ENCODE results near the gene RAPGEF6. TPM values are rescaled to one million over a fixed set of nuclear protein-coding genes. Genes with fewer than 3 reads are reported as not detected.

Gene RAPGEF6
- total and polyA plus RNA-seq, 2 of the 4 experiments (the other 2 are of a cell fraction) = 5.8 to 18.8 TPM

DNA sequence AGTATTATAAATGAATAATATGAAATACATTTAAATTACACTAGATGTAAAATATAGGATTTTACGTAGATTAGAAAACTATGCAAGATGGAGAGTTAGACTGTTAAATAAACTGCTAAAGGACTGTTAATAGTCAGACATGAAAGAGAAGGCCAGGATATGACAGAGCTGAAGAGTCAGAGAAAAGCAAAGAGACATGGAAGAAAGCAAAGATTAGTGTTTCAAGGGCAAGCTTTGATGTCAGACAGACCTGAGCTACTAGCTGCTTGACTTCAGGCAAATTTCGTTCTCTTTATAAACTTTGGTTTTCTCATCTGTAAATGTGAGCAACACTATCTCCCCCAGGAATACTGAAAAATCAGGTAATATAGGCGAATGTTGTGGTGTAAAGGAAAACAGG, 161.3 kb downstream of the RAPGEF6 start:
- Histone ChIP-seq H2BK5ac (ENCODE audit: low read depth, low read length, poor library complexity, severe bottlenecking) (no peak overlapping the region), H2AK5ac (ENCODE audit: low read depth, low read length) (no peak overlapping the region), H2BK120ac (ENCODE audit: low read depth, low read length) (no peak overlapping the region), H4K8ac (ENCODE audit: low read depth in 2 of 2, low read length in 2 of 2) (no peak overlapping the region), H3K9ac (ENCODE audit: low read depth, low read length) (no peak overlapping the region), H3K79me1 (ENCODE audit: low read depth in 1 of 2, low read length in 2 of 2) (peaks cover 0 to 11% of the 10 kb centered on the region in 2 experiments; a peak in 3 of 4 replicates), H3K56ac (ENCODE audit: extremely low read depth, insufficient read depth, low read length) (no peak overlapping the region), H3K4ac (ENCODE audit: low read depth, low read length) (no peak overlapping the region), H3K27ac (ENCODE audit: insufficient read depth, low read length) (no peak overlapping the region), H3K9me3 (ENCODE audit: control insufficient read depth, insufficient read depth, low read length) (no peaks in the 10 kb centered on the region), H3K18ac (ENCODE audit: low read depth, low read length) (no peak overlapping the region), H3K4me2 (ENCODE audit: low read depth, low read length) (no peak overlapping the region), H3K36me3 (ENCODE audit: control insufficient read depth, insufficient read depth, low read length) (peaks cover 2% of the 10 kb centered on the region), H2AFZ (replicated peaks; ENCODE audit: low read length, poor library complexity) (no peak overlapping the region), H3K4me1 (ENCODE audit: control insufficient read depth, insufficient read depth, low read length) (no peaks in the 10 kb centered on the region), H4K20me1 (ENCODE audit: insufficient read depth, low read length) (no peaks in the 10 kb centered on the region), H3K27me3 (ENCODE audit: control insufficient read depth, insufficient read depth, low read length) (no peaks in the 10 kb centered on the region), H3K9me1 (ENCODE audit: insufficient read depth, low read length) (no peaks in the 10 kb centered on the region), H4K91ac (ENCODE audit: insufficient read depth, low read depth, low read length) (no peak overlapping the region), H3K4me3 (ENCODE audit: insufficient read depth, low read depth, low read length) (no peak overlapping the region), H2BK20ac (ENCODE audit: low read depth, low read length) (no peak overlapping the region), H4K5ac (ENCODE audit: low read depth, low read length) (no peak overlapping the region), H2BK15ac (ENCODE audit: low read depth, low read length) (no peak overlapping the region), H3K14ac (replicated peaks; ENCODE audit: low read depth, low read length) (no peak overlapping the region), H2AK9ac (replicated peaks; ENCODE audit: low read depth, low read length, poor library complexity) (no peak overlapping the region), H3K23ac (ENCODE audit: low read depth, low read length) (no peak overlapping the region)
- ChIA-PET POLR2A (ENCODE audit: unreplicated experiment) (no interaction called here), CTCF (no interaction called here)
- ATAC-seq (ENCODE audit: low read depth) = no peak
- no peak for DNase-seq
- WGBS, 2 experiments (ENCODE audit: extremely low coverage in 2 of 2, insufficient read length in 1 of 2) = no CpG with 5 or more reads among the region's 3 CpGs
- intact Hi-C loops (cut with micrococcal nuclease) (no loop called here), in situ Hi-C loops (cut with MboI; ENCODE audit: low sequenced_read_pairs) (no loop called here), dilution Hi-C loops (cut with HindIII; ENCODE audit: low sequenced_read_pairs, unreplicated experiment) (no loop called here)
- no TSS peak for BruUV-seq (replicated peaks)
- TF ChIP-seq ELK1 (IDR thresholded peaks at IDR 0.05; ENCODE audit: borderline replicate concordance, low read depth, low read length) (no peak), BHLHE40 (IDR thresholded peaks at IDR 0.05; ENCODE audit: low read depth, low read length) (no peak), RAD21 (IDR thresholded peaks at IDR 0.05; ENCODE audit: low read length) (no peak), FOS (IDR thresholded peaks at IDR 0.05; ENCODE audit: low read depth, low read length) (no peak), SMC3 (IDR thresholded peaks at IDR 0.05; ENCODE audit: low read depth, low read length) (no peak), CEBPB (IDR thresholded peaks at IDR 0.05; ENCODE audit: low read depth, low read length) (no peak), POLR2A (IDR thresholded peaks at IDR 0.05; ENCODE audit: low read depth, low read length) (no peak), RCOR1 (IDR thresholded peaks at IDR 0.05; ENCODE audit: insufficient replicate concordance, low read length) (no peak), RFX5 (IDR thresholded peaks at IDR 0.05; ENCODE audit: low read depth, low read length) (no peak), NFE2L2 (IDR thresholded peaks at IDR 0.05; ENCODE audit: low read depth, low read length) (no peak), MAFK (IDR thresholded peaks at IDR 0.05; ENCODE audit: low read depth, low read length) (no peak), MAZ (IDR thresholded peaks at IDR 0.05; ENCODE audit: borderline replicate concordance, low read depth, low read length) (no peak), MXI1 (IDR thresholded peaks at IDR 0.05; ENCODE audit: borderline replicate concordance, low read depth, low read length) (no peak), CHD1 (IDR thresholded peaks at IDR 0.05; ENCODE audit: low read depth, low read length) (no peak)
- TF ChIP-seq, protein P1, sequence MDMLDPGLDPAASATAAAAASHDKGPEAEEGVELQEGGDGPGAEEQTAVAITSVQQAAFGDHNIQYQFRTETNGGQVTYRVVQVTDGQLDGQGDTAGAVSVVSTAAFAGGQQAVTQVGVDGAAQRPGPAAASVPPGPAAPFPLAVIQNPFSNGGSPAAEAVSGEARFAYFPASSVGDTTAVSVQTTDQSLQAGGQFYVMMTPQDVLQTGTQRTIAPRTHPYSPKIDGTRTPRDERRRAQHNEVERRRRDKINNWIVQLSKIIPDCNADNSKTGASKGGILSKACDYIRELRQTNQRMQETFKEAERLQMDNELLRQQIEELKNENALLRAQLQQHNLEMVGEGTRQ (IDR thresholded peaks at IDR 0.05; ENCODE audit: low read depth, low read length) = no peak
- TF ChIP-seq, protein P2, sequence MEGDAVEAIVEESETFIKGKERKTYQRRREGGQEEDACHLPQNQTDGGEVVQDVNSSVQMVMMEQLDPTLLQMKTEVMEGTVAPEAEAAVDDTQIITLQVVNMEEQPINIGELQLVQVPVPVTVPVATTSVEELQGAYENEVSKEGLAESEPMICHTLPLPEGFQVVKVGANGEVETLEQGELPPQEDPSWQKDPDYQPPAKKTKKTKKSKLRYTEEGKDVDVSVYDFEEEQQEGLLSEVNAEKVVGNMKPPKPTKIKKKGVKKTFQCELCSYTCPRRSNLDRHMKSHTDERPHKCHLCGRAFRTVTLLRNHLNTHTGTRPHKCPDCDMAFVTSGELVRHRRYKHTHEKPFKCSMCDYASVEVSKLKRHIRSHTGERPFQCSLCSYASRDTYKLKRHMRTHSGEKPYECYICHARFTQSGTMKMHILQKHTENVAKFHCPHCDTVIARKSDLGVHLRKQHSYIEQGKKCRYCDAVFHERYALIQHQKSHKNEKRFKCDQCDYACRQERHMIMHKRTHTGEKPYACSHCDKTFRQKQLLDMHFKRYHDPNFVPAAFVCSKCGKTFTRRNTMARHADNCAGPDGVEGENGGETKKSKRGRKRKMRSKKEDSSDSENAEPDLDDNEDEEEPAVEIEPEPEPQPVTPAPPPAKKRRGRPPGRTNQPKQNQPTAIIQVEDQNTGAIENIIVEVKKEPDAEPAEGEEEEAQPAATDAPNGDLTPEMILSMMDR (conservative IDR thresholded peaks at IDR 0.05; ENCODE audit: low read depth, low read length) = no peak

Measured in IMR-90 (cell line).